Measurements from ENCODE around the gene SH3YL1. TPM values are rescaled to one million over a fixed set of nuclear protein-coding genes. Genes with fewer than 3 reads are reported as not detected.

The SH3YL1 gene
- total RNA-seq, 4 donors from 2014 or later = 14.9 to 31.4 (median 26.7) TPM

DNA sequence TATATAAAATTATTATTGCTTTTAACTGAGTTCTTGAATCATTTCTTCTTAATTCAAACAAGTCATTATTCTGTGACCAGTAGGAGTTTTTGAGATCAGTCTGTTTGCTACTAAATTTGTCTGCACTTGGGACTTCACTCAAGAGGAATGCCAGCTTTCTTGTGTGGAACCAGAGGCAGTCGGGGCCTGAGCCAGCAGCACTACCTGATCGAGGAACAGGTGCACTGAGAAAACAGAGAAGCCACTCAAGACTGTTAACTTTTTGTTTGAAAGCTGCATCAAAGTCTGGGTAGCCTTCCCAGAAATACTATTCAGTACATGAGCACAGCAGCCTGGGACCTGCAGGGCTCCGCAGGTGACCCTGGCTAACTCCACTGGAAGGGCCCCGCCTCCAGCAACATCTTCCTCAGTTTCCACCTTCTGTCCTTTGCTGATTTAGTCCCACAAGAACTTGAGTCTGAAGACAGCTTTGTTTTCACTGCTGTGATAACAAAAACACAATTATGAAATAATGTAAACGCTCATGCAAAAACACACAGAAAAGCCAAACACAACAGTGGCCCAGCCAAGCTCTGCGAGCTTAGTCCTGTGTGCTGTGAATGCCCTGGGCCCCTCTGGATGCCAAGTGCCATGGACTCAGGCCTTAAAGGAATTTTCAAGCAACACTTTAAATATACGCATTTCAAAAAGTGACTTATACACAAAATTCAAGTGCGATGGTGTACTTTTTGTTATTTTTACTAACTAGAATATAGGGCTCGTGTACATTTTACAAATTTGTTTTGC lies 62.0 kb downstream of the SH3YL1 start:
- WGBS, 2 donors (ENCODE audit: low coverage in 1 of 2) = 79 to 87% methylated on average over 8 of the region's 9 CpGs
- Histone ChIP-seq H3K27ac (no peak overlapping the region), H3K27me3 (peaks cover 5% of the 10 kb centered on the region), H3K36me3 (no peaks in the 10 kb centered on the region), H3K4me3 (no peak overlapping the region), H3K9me3 (no peaks in the 10 kb centered on the region), H3K4me1 (no peaks in the 10 kb centered on the region)
- TF ChIP-seq, protein P1, sequence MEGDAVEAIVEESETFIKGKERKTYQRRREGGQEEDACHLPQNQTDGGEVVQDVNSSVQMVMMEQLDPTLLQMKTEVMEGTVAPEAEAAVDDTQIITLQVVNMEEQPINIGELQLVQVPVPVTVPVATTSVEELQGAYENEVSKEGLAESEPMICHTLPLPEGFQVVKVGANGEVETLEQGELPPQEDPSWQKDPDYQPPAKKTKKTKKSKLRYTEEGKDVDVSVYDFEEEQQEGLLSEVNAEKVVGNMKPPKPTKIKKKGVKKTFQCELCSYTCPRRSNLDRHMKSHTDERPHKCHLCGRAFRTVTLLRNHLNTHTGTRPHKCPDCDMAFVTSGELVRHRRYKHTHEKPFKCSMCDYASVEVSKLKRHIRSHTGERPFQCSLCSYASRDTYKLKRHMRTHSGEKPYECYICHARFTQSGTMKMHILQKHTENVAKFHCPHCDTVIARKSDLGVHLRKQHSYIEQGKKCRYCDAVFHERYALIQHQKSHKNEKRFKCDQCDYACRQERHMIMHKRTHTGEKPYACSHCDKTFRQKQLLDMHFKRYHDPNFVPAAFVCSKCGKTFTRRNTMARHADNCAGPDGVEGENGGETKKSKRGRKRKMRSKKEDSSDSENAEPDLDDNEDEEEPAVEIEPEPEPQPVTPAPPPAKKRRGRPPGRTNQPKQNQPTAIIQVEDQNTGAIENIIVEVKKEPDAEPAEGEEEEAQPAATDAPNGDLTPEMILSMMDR (IDR thresholded peaks at IDR 0.05) = no peak
- TF ChIP-seq EP300 (IDR thresholded peaks at IDR 0.05) = no peak
- TF ChIP-seq POLR2AphosphoS5 (IDR thresholded peaks at IDR 0.05) = no peak
- TF ChIP-seq POLR2A (IDR thresholded peaks at IDR 0.05) = no peak
- ATAC-seq = no peak

DNA sequence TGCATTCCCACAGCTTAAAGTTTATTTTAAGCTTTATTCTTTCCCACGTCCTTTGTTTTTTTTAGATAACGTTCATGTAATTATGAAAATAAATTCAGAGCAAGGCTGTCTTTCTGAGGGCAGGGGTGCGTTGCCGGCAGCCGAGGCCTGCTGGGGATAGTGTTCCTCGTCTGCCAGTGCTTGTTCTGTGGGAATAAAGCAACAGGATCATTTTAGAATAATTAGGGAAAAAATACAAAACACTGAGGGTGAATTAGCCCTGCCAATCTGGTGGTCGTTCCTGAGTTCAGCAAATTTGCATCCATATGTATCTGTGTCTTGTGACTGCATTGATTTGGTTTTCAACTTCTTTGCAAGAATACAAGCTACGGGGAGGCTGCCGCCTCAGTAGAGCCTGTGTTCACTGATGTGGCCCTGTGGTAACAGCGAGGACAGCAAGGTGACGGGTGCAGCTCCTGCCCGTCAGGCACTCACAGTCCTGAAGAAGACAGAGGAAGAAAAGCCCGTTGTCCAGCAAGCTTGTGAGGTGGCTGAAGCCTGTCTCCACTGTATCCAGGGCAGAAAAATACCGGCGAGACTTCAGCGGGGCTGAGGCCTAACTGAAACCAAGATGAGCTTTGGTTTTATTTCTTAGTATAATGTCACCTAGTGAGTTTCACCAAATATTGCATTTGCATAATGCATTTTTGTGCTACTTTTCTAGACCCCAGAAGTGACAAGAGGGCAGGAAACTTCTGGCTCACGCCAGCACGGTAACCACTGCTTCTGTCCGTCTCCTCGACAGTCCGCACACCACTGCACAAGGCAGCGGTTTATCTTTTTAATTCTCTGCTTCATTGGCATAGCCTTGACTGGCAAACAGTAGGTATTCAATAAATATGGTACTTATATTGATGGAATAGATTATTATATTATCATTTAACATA lies 64.5 kb downstream of the SH3YL1 start:
- Histone ChIP-seq H3K27ac (no peak overlapping the region), H3K27me3 (peaks cover 5% of the 10 kb centered on the region), H3K36me3 (no peaks in the 10 kb centered on the region), H3K9me3 (no peaks in the 10 kb centered on the region), H3K4me1 (no peaks in the 10 kb centered on the region), H3K4me3 (no peak overlapping the region)
- ATAC-seq = no peak
- no peak for TF ChIP-seq POLR2A (IDR thresholded peaks at IDR 0.05)
- TF ChIP-seq, protein P1 (IDR thresholded peaks at IDR 0.05) = no peak
- WGBS, 2 donors (ENCODE audit: low coverage in 1 of 2) = 62 to 76% methylated on average over 16 to 22 of the region's 22 CpGs

DNA sequence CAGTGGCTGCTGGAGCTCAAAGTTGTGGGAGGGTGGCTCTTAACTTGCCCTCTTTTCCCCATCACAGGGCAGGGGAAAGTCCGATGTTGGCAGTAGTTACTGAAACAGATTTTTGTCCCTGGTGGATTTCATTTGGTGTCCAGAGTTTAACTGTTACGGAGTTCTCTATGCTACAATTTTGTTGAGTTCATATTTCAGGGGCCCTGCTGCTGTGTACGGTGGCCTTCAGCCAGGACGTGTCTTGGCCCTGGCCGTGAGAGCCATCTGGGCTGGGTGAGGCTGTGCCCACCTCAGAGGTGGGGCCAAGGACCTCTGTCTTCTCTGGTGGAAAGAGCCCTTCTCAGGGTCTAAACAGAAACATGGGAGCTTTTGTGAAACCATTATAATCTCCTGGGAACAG lies 67.4 kb downstream of the SH3YL1 start:
- ATAC-seq = no peak
- no peaks in the 10 kb centered on the region for H3K9me3 ChIP-seq
- H3K4me3 ChIP-seq = no peak overlapping the region
- no peaks in the 10 kb centered on the region for H3K27me3 ChIP-seq
- no peak overlapping the region for H3K27ac ChIP-seq
- H3K4me1 ChIP-seq = no peaks in the 10 kb centered on the region
- no peaks in the 10 kb centered on the region for H3K36me3 ChIP-seq
- WGBS, 2 donors (ENCODE audit: low coverage in 1 of 2) = 88% methylated on average over 1 of the region's 5 CpGs; no CpG with 5 or more reads in 1 of the 2 donors
- no peak for TF ChIP-seq POLR2AphosphoS5 (IDR thresholded peaks at IDR 0.05)
- no peak for TF ChIP-seq EP300 (IDR thresholded peaks at IDR 0.05)
- TF ChIP-seq, protein P1 (IDR thresholded peaks at IDR 0.05) = no peak
- TF ChIP-seq POLR2A (IDR thresholded peaks at IDR 0.05) = no peak

DNA sequence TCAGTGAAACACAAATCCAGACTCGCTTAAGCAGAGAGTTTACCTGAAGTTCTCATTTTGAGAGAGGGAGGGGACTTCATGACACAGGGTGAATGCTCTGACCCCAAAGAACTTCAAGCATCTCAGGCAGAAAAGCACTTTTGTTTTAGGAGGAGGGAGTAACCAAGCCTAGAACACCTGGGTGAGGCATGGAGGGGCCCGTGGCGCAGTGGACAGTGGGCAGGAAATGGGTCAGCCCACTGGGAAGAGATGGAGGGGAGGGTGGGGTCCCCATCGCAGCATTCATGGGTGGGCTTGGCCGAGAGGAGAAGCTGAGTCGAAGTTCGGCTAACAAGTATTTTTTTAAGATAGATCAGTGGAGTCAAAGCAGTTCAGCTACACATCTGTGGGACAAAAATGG lies 67.9 kb downstream of the SH3YL1 start:
- TF ChIP-seq POLR2AphosphoS5 (IDR thresholded peaks at IDR 0.05) (no peak), EP300 (IDR thresholded peaks at IDR 0.05) (no peak), POLR2A (IDR thresholded peaks at IDR 0.05) (no peak)
- TF ChIP-seq, protein P1 (IDR thresholded peaks at IDR 0.05) = no peak
- H3K4me1 ChIP-seq = no peaks in the 10 kb centered on the region
- no peak overlapping the region for H3K27ac ChIP-seq
- H3K4me3 ChIP-seq = no peak overlapping the region
- 74 to 84% methylated on average over 4 to 5 of the region's 7 CpGs for WGBS, 2 donors (ENCODE audit: low coverage in 1 of 2)
- H3K36me3 ChIP-seq = no peaks in the 10 kb centered on the region
- ATAC-seq = no peak
- no peaks in the 10 kb centered on the region for H3K27me3 ChIP-seq
- no peaks in the 10 kb centered on the region for H3K9me3 ChIP-seq

All from gastroesophageal sphincter (tissue), 4 donors.